Measurements from ENCODE around the gene DOCK4.

Gene DOCK4

GRCh38 chr7:112214883-112215282, 8.7 kb upstream of the DOCK4 start:
- DNase-seq (ENCODE audit: low spot score) = no peak

GRCh38 chr7:112214268-112214667, 8.1 kb upstream of the DOCK4 start:
- no peak for DNase-seq (ENCODE audit: low spot score)

GRCh38 chr7:112213735-112214134, 7.5 kb upstream of the DOCK4 start:
- no peak for DNase-seq (ENCODE audit: low spot score)

GRCh38 chr7:112212571-112212970, 6.4 kb upstream of the DOCK4 start:
- DNase-seq (ENCODE audit: low spot score) = no peak

- no peak for DNase-seq (ENCODE audit: low spot score)
These were observed 5.2 kb upstream of the DOCK4 start for GRCh38 chr7:112211348-112211907.

- DNase-seq (ENCODE audit: low spot score) = no peak
These were observed 1.6 kb upstream of the DOCK4 start for GRCh38 chr7:112207765-112208164.

- no peak for DNase-seq (ENCODE audit: low spot score)
These were observed 893 bp upstream of the DOCK4 start for GRCh38 chr7:112206991-112207592.

GRCh38 chr7:112205343-112206237, 609 bp downstream of the DOCK4 start:
- peak; percentile 74 for DNase-seq (ENCODE audit: low spot score)

- no peak for DNase-seq (ENCODE audit: low spot score)
These were observed 1.5 kb downstream of the DOCK4 start for GRCh38 chr7:112204499-112205342.

- no peak for DNase-seq (ENCODE audit: low spot score)
These were observed 2.8 kb downstream of the DOCK4 start for GRCh38 chr7:112203365-112203739.

GRCh38 chr7:112202816-112203215, 3.4 kb downstream of the DOCK4 start:
- no peak for DNase-seq (ENCODE audit: low spot score)

GRCh38 chr7:112201839-112202238, 4.4 kb downstream of the DOCK4 start:
- DNase-seq (ENCODE audit: low spot score) = no peak

- no peak for DNase-seq (ENCODE audit: low spot score)
These were observed 4.8 kb downstream of the DOCK4 start for GRCh38 chr7:112201411-112201810.

GRCh38 chr7:112199672-112200071, 6.5 kb downstream of the DOCK4 start:
- no peak for DNase-seq (ENCODE audit: low spot score)

- DNase-seq (ENCODE audit: low spot score) = no peak
These were observed 7.1 kb downstream of the DOCK4 start for GRCh38 chr7:112199035-112199655.

GRCh38 chr7:112197322-112197721, 8.9 kb downstream of the DOCK4 start:
- no peak for DNase-seq (ENCODE audit: low spot score)

GRCh38 chr7:112195717-112196116, 10.5 kb downstream of the DOCK4 start:
- no peak for DNase-seq (ENCODE audit: low spot score)

- DNase-seq (ENCODE audit: low spot score) = no peak
These were observed 12.2 kb downstream of the DOCK4 start for GRCh38 chr7:112193915-112194502.

- no peak for DNase-seq (ENCODE audit: low spot score)
These were observed 13.7 kb downstream of the DOCK4 start for GRCh38 chr7:112192236-112193154.

- no peak for DNase-seq (ENCODE audit: low spot score)
These were observed 16.1 kb downstream of the DOCK4 start for GRCh38 chr7:112190120-112190519.

Measured in globus pallidus (tissue), 1 donor.